ENCODE results near the gene SVOP.

DNA sequence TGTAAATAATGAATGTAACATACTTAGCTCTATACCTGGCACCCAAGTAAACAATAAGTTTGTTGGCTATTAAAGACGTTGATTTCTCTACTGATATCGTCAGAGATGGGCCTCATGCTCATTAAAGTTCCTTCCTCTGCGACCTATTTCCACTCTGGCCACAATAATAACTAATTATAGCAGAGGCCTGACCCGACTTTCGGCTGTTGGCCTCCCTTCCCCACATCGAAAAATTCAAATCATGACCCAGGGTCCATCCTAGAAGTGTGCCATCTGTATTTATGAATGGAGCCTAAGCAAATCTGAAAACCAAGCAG, 31.2 kb upstream of the SVOP start:
- TF ChIP-seq CTCF (IDR thresholded peaks at IDR 0.05; ENCODE audit: low read depth, low read length) (no peak), EZH2phosphoT487 (IDR thresholded peaks at IDR 0.05; ENCODE audit: low read depth) (no peak)
